HepG2 (cell line): Measurements from ENCODE around the gene HID1. TPM values are rescaled to one million over a fixed set of nuclear protein-coding genes. Genes with fewer than 3 reads are reported as not detected.

Experiments
- ATAC-seq: fragments of 200-7000 bp; cut with Tn5 transposase; 3 replicates; pipeline ENCODE4 v1.9.1; 2020; ENCODE audit warnings: mild to moderate bottlenecking, moderate library complexity
- BruUV-seq: library from RNA; stranded (reverse); fragments of 400-500 nt; replicated peaks from 2 replicates; lab custom pipeline; 2021; lab: Mats Ljungman, UMichigan
- CTCF ChIA-PET: fragments of 300-600 bp; formaldehyde crosslinking; extraction: SDS; loops from one replicate; lab custom pipeline; 2021; ENCODE audit warnings: low total read pairs, inconsistent platforms, low intra/inter-chr PET ratio; lab: Yijun Ruan, JAX
- POLR2A ChIA-PET: fragments of 350-600 bp; sonication (Branson Sonifier 250); formaldehyde crosslinking; loops from one replicate; lab custom pipeline; 2020; ENCODE audit warnings: antibody characterized with exemption, inconsistent platforms; lab: Yijun Ruan, JAX
- DNase-seq: peaks from one replicate; pipeline ENCODE4 v3.0.0-alpha.2; 2015; ENCODE audit warnings: low spot score
- FAIRE-seq: peaks from 3 replicates; lab custom pipeline; 2011; peaks lifted over from hg19 to GRCh38; lab: Jason Lieb, UNC
- H2AFZ ChIP-seq: one replicate; pipeline ENCODE4 v1.6.1; 2011; ENCODE audit warnings: low read length, inconsistent platforms
- H3K27ac ChIP-seq: fragments of 300-600 bp; 3 replicates; pipeline ENCODE4 v1.8.0; 2011; ENCODE audit warnings: mixed run types, mild to moderate bottlenecking, mixed read lengths, low read length, inconsistent platforms; ENCODE audit not compliant: insufficient read depth; ENCODE audit errors: extremely low read length
- H3K27me3 ChIP-seq, 2 experiments: fragments of 200-600 bp in 1 of 2; 2 replicates in 1 of 2; 3 replicates in 1 of 2; pipeline versions ENCODE4 v1.6.0 to v1.8.0; 2011; ENCODE audit warnings: low read length in 2 of 2, mild to moderate bottlenecking in 2 of 2, moderate library complexity in 2 of 2, inconsistent platforms in 1 of 2; ENCODE audit not compliant: insufficient read depth in 2 of 2, control insufficient read depth in 1 of 2
- H3K36me3 ChIP-seq, 2 experiments: fragments of 200-600 bp in 1 of 2; replicated peaks in 1 of 2; 2 replicates in 1 of 2; 3 replicates in 1 of 2; pipeline versions ENCODE4 v1.5.1 to v1.8.0; 2011; ENCODE audit warnings: low read length in 2 of 2, inconsistent platforms in 1 of 2; ENCODE audit not compliant: insufficient read depth in 2 of 2, control insufficient read depth in 1 of 2
- H3K4me1 ChIP-seq: 2 replicates; pipeline ENCODE4 v1.5.1; 2012; ENCODE audit warnings: low read length, inconsistent platforms; ENCODE audit not compliant: insufficient read depth
- H3K4me2 ChIP-seq: 2 replicates; pipeline ENCODE4 v1.6.0; 2011; ENCODE audit warnings: low read depth, low read length, inconsistent platforms
- H3K4me3 ChIP-seq, 3 experiments: fragments of 200-600 bp in 1 of 3; sonication (generic), shearing (Covaris generic) in 1 of 3; replicated peaks in 1 of 3; 2 replicates each; pipeline ENCODE4 v1.5.1; 2011 to 2016; ENCODE audit warnings: low read length in 3 of 3, inconsistent platforms in 2 of 3, low read depth in 2 of 3, mild to moderate bottlenecking in 2 of 3, control low read depth in 1 of 3, mixed read lengths in 1 of 3; ENCODE audit not compliant: insufficient read depth in 1 of 3
- H3K79me2 ChIP-seq: one replicate; pipeline ENCODE4 v1.6.1; 2011; ENCODE audit warnings: low read length, inconsistent platforms; ENCODE audit not compliant: insufficient read depth
- H3K9ac ChIP-seq: 2 replicates; pipeline ENCODE4 v1.6.0; 2011; ENCODE audit warnings: mild to moderate bottlenecking, low read depth, low read length, inconsistent platforms; ENCODE audit not compliant: insufficient read depth
- H3K9me3 ChIP-seq: 2 replicates; pipeline ENCODE4 v1.5.1; 2012; ENCODE audit warnings: mild to moderate bottlenecking, low read length
- H4K20me1 ChIP-seq: 2 replicates; pipeline ENCODE4 v1.6.0; 2011; ENCODE audit warnings: inconsistent platforms, mild to moderate bottlenecking, low read length, moderate library complexity; ENCODE audit not compliant: insufficient read depth
- AKAP8 ChIP-seq: sonication (generic); formaldehyde crosslinking; IDR thresholded peaks from 2 replicates; pipeline ENCODE4 v1.5.1; 2020; ENCODE audit warnings: mild to moderate bottlenecking, missing genetic modification reagents
- EED ChIP-seq: sonication (generic); formaldehyde crosslinking; IDR thresholded peaks from 2 replicates; pipeline ENCODE4 v1.5.0; 2020; ENCODE audit warnings: mild to moderate bottlenecking, missing genetic modification reagents
- EZH2 ChIP-seq: conservative IDR thresholded peaks from 2 replicates; pipeline ENCODE4 v1.6.1; 2012; ENCODE audit warnings: mild to moderate bottlenecking, low read depth, low read length, moderate library complexity
- GLMP ChIP-seq: sonication (generic); formaldehyde crosslinking; IDR thresholded peaks from 2 replicates; pipeline ENCODE4 v1.9.0; 2021; ENCODE audit warnings: missing genetic modification reagents, mild to moderate bottlenecking, borderline replicate concordance
- MEF2D ChIP-seq: sonication (generic); formaldehyde crosslinking; IDR thresholded peaks from 2 replicates; pipeline ENCODE4 v1.5.1; 2020; ENCODE audit warnings: mild to moderate bottlenecking, missing genetic modification reagents
- PCBP1 ChIP-seq: fragments of 200-400 bp; formaldehyde crosslinking; IDR thresholded peaks from 2 replicates; pipeline ENCODE4 v1.6.1; 2017; ENCODE audit warnings: mild to moderate bottlenecking, low read depth, low read length, borderline replicate concordance
- ZNF124 ChIP-seq: sonication (generic); formaldehyde crosslinking; IDR thresholded peaks from 2 replicates; pipeline ENCODE4 v1.4.0; 2020; ENCODE audit warnings: missing genetic modification reagents
- ZNF253 ChIP-seq: sonication (generic); formaldehyde crosslinking; IDR thresholded peaks from 2 replicates; pipeline ENCODE4 v1.8.0; 2022; ENCODE audit warnings: mild to moderate bottlenecking, missing genetic modification reagents, borderline replicate concordance
- ZNF34 ChIP-seq: sonication (generic); formaldehyde crosslinking; IDR thresholded peaks from 2 replicates; pipeline ENCODE4 v1.4.0; 2020; ENCODE audit warnings: mild to moderate bottlenecking, missing genetic modification reagents, borderline replicate concordance
- ZNF430 ChIP-seq: sonication (generic); formaldehyde crosslinking; IDR thresholded peaks from 2 replicates; pipeline ENCODE4 v1.9.0; 2021; ENCODE audit warnings: mild to moderate bottlenecking, missing genetic modification reagents
- ZNF512 ChIP-seq: sonication (generic); formaldehyde crosslinking; IDR thresholded peaks from 2 replicates; pipeline ENCODE4 v1.4.0; 2020; ENCODE audit warnings: mild to moderate bottlenecking, missing genetic modification reagents
- WGBS: methylation state at CpG from one replicate; pipeline ENCODE4 v1.1.6; 2017; ENCODE audit warnings: low lambda C conversion rate; 5-methylcytosine and 5-hydroxymethylcytosine counted together
- in situ Hi-C: cut with HindIII; loops from 2 replicates; pipeline ENCODE4 v1.10.0; 2017; ENCODE audit warnings: low pct_unique_long_range_greater_than_20kb; ENCODE audit not compliant: extremely low pct_ligation_motif_present
- intact Hi-C: fragments of 100-400 bp; cut with micrococcal nuclease; formaldehyde crosslinking; loops from one replicate; pipeline ENCODE4 v1.10.0; 2022; ENCODE audit not compliant: unreplicated experiment
- polyA plus RNA-seq, 8 experiments: library from polyadenylated mRNA; depleted of rRNA in 3 of 8; stranded (reverse) in 7 of 8; unstranded in 1 of 8; fragments of >200 nt; fragmentation: Illumina TruSeq in 4 of 8; extraction: Trizol in 4 of 8; gene quantifications; 2 replicates each; pipeline versions ENCODE4 v1.2.1 to v1.2.3, GENCODE V29; 2011 to 2016; ENCODE audit warnings: low read depth in 4 of 8, missing spikeins in 1 of 8, mixed read lengths in 1 of 8; ENCODE audit not compliant: insufficient read depth in 1 of 8
- total RNA-seq, 5 experiments: library from RNA; depleted of rRNA; stranded (reverse); fragments of >200 nt; fragmentation: Illumina TruSeq; extraction: Trizol; gene quantifications; 2 replicates each; pipeline ENCODE4 v1.2.3, GENCODE V29; 2016; ENCODE audit warnings: low read depth in 1 of 5

HID1 gene
- total and polyA plus RNA-seq, 2 of the 13 experiments (the other 11 are each of a cell fraction or from before 2014, with no cell fraction given), result 2.1 to 10.6 TPM

GRCh38 chr17:74945543-74945942, 27.0 kb downstream of the HID1 start:
- no peaks in the 10 kb centered on the region for H4K20me1 ChIP-seq
- ChIA-PET POLR2A (no interaction called here), CTCF (no interaction called here)
- FAIRE-seq, result no peak
- DNase-seq, result no peak
- intact Hi-C loops (no loop called here), in situ Hi-C loops (no loop called here)
- no TSS peak for BruUV-seq
- H2AFZ ChIP-seq, result no peak overlapping the region
- no peaks in the 10 kb centered on the region for H3K9me3 ChIP-seq
- no peak overlapping the region for H3K9ac ChIP-seq
- no peak overlapping the region for H3K4me2 ChIP-seq
- H3K4me3 ChIP-seq, result no peak overlapping the region
- no peak for ATAC-seq
- WGBS, result 9% methylated on average over 6 of the region's 6 CpGs
- H3K79me2 ChIP-seq, result no peaks in the 10 kb centered on the region
- H3K36me3 ChIP-seq, result no peaks in the 10 kb centered on the region
- no peaks in the 10 kb centered on the region for H3K4me1 ChIP-seq
- TF ChIP-seq AKAP8 (CRISPR knock-in tag), result no peak
- TF ChIP-seq EZH2, result 0 out of 2 replicates have a peak, but pooled peaks have one; percentile 47
- no peak overlapping the region for H3K27ac ChIP-seq
- peaks cover 22 to 77% of the 10 kb centered on the region in 2 experiments; a peak in 4 of 5 replicates for H3K27me3 ChIP-seq

- ChIA-PET POLR2A (no interaction called here), CTCF (no interaction called here)
- peaks cover 19 to 73% of the 10 kb centered on the region in 2 experiments; a peak in 4 of 5 replicates for H3K27me3 ChIP-seq
- no peaks in the 10 kb centered on the region for H4K20me1 ChIP-seq
- no peaks in the 10 kb centered on the region for H3K36me3 ChIP-seq
- no peak overlapping the region for H3K9ac ChIP-seq
- intact Hi-C loops (no loop called here), in situ Hi-C loops (no loop called here)
- H3K4me3 ChIP-seq, result no peak overlapping the region
- no peak for TF ChIP-seq ZNF253 (CRISPR knock-in tag)
- no peak for TF ChIP-seq ZNF512 (CRISPR knock-in tag)
- TF ChIP-seq ZNF124 (CRISPR knock-in tag), result no peak
- no peak for TF ChIP-seq GLMP (CRISPR knock-in tag)
- no peak for TF ChIP-seq MEF2D (CRISPR knock-in tag)
- no peak for TF ChIP-seq ZNF34 (CRISPR knock-in tag)
- no peak for TF ChIP-seq ZNF430
- TF ChIP-seq PCBP1, result no peak
- no peak for TF ChIP-seq EED (CRISPR knock-in tag)
- no peak overlapping the region for H3K4me2 ChIP-seq
- H3K4me1 ChIP-seq, result no peaks in the 10 kb centered on the region
- ATAC-seq (no peak), FAIRE-seq (no peak), DNase-seq (no peak)
- BruUV-seq, result no TSS peak
- H2AFZ ChIP-seq, result no peak overlapping the region
- 41% methylated on average over 10 of the region's 13 CpGs for WGBS
- H3K79me2 ChIP-seq, result no peaks in the 10 kb centered on the region
- H3K27ac ChIP-seq, result no peak overlapping the region
- no peaks in the 10 kb centered on the region for H3K9me3 ChIP-seq
These were observed 28.6 kb downstream of the HID1 start for GRCh38 chr17:74943808-74944522.
